HG03558 (cell line): ENCODE measurements around the gene GRK3.

Experiments used
- ATAC-seq: cut with Tn5 transposase; IDR thresholded peaks from one replicate; pipeline ENCODE4 v1.9.1; 2021; ENCODE audit warnings: moderate number of reproducible peaks; ENCODE audit not compliant: unreplicated experiment; ENCODE audit errors: extremely low read depth

The GRK3 gene

DNA sequence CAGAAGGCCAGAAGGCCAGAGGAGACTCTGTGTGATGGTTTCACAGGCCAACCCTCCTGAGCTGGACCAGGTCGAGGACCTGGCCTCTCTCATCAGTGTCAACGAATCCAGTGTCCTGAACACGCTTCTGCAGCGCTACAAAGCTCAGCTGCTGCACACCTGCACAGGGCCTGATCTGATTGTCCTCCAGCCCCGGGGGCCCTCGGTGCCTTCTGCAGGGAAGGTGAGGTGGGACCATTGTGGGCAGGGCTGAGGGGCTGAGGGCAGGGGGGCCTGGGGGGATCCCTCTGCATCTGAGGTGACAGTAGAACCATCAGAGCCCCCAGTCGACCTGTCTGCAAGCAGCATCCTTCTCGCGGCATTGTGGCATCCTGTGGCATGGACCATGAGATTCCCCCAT lies 207.8 kb downstream of the GRK3 start:
- no peak for ATAC-seq

- ATAC-seq, result no peak
These were observed 210.1 kb downstream of the GRK3 start for GRCh38 chr22:25774575-25775026.

DNA sequence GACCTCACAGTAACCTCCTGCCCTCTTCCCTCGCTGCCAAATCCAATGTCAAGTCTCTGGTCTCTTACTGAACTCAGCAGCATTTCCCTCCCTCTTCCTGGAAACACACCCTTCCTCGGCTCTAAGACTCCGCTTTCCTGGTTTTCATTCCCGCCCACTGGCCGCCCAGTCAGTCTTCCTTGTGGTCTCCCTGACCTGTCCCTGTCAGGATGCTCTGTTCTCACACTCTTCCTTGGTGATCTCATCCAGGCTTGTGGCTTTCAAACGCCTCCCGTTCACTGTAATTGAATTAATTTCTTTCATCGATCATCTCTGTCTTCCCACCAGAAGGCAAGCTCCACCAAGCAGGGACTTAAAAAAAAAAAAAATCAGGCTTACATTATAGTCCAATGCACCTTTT lies 211.1 kb downstream of the GRK3 start:
- ATAC-seq, result no peak

DNA sequence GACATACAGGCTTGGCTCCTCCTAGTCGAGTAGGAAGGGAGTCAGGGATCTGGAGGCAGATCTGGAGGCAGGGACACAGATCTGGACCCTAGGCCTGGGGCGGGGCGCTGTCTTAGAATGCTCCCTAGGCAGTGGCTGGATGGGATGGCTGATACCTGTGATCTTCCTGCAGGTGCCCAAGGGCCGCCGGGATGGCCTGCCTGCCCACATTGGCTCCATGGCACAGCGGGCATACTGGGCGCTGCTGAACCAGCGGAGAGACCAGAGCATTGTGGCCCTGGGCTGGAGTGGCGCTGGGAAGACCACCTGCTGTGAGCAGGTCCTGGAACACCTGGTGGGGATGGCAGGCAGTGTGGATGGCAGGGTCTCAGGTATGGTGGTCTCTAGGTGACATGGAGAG lies 212.9 kb downstream of the GRK3 start:
- no peak for ATAC-seq

DNA sequence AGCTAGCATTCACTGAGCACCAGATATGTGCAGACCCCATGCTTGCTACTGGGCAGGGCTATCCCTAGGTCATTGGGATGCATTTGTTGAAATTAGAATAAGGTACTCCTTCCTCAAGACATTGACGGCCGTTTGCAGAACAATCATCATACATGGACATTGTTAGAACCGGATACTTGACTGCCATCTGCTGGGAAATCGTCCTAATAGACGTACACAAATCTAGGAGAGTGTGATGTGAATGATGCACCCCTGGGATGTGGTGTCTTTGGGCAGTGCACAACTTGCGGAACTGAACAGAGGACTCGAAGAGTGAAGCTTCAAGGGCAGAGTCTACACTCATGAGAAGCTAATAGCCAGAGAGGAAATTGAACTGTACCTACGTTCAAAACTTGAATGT lies 213.4 kb downstream of the GRK3 start:
- no peak for ATAC-seq
